DMS53 treated with DMSO at 0.1 percent for 48 hours (cell line): ENCODE measurements around the gene LSM14B.

Source experiments
- DNase-seq: peaks from one replicate; lab custom pipeline; 2025; ENCODE audit not compliant: unreplicated experiment; lab: John Stamatoyannopoulos, UW

Gene LSM14B

GRCh38 chr20:62162765-62163484 lies 40.6 kb downstream of the LSM14B start:
- DNase-seq: no peak

- DNase-seq: no peak
These were observed 41.2 kb downstream of the LSM14B start for GRCh38 chr20:62163485-62163865.

- DNase-seq: no peak
These were observed 41.9 kb downstream of the LSM14B start for GRCh38 chr20:62163986-62164762.

DNA sequence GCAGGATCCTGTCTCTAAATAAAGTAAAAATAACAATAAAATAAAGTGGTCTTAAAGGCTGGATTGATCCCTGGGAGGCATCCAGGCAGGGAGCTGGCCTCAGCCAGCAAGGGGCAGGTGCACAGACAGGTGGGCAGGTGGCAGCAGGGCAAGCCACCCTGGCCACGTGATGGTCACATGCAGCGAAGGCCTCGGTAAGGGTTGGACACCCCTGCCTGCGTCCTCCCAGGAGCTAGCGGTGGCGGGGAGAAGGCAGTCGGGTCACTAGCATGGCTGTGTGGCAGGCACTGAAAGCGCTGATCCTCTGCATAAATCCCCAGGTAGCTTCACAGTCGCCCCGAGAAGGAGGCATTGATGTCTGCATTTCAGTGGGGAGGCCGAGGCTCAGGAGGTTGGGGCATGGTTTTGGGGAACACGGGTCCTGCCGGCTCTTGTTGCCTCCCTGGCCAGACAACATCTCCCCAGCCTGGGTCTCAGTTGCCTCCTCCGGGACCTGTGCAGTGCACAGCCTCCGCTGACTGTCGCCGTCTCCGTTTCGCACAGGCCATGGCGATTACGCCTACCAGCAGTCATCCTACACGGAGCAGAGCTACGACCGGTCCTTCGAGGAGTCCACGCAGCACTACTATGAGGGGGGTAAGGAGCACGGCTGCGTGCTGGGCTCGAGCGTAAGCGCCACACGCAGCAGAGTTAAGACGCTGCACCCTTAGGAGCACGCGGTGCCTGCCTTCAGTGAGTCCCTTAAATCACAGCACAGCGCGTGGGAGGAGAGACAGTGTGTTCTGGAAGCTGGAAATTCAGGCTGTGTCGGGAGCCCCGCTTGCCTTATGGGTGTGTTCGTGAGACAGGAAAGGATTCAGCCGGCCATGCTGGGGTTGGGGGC lies 42.8 kb downstream of the LSM14B start:
- no peak for DNase-seq

- DNase-seq: no peak
These were observed 43.6 kb downstream of the LSM14B start for GRCh38 chr20:62165762-62166399.

DNA sequence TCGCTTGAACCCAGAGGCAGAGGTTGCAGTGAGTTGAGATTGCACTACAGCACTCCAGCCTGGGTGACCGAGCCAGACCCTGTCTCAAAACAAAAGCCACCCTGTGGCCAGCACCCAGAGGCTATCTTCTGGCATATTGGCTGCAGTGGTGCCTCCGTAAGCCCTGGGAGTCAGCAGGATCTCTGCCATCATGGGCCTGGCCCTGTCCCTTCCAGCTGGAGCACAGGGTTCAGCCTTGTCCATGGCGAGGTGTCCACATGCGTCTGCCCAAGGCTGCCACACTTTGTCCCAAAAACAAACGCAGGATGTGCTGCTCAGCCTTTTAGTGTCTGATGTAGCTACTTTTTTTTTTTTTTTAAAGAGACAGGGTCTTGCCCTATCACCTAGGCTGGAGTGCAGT lies 45.2 kb downstream of the LSM14B start:
- DNase-seq: no peak

DNA sequence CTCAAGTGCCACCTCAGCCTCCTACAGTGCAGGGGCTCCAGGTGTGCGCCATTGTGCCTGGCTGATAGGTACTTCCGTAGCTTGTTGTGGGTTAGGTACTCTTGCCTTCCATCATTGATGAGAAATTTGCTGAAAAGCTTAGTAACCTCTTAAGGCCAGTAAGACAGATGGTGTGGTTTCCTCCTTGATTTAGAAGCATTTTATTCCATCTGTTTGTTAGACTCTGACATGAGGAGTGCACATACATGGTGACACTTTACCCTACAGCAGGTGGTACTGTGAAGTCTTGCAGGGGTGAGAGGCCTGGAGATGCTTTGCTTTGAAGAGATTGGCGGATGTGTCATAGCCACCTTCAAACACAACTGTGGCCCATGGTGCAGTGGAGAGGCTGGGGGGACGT lies 45.8 kb downstream of the LSM14B start:
- DNase-seq: no peak

DNA sequence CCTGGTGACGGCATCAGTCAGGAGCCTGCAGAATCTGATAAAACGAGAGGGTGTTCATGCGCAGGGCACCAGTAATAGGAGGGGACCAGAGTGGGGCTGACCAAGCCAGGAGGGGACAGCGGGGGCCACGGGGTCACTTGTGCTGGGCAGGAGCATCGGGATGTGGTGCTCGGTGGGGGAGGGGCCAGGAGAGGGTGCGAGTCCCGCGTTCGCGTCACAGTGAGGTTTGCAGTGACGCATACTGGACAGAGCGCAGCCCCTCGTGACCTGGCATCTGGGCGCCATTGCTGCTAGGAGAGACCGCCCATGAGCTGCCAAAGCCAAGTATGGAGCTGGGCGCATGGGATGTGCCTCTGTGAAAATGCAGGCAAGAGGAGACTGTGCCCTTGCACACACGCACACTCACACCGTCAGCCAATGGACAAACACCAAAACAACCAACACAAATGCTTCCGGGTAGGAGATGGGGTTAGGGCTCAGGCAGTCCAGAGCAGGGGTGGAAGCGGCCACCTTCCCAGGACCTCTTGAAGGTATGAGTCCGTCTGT lies 46.7 kb downstream of the LSM14B start:
- DNase-seq: no peak

DNA sequence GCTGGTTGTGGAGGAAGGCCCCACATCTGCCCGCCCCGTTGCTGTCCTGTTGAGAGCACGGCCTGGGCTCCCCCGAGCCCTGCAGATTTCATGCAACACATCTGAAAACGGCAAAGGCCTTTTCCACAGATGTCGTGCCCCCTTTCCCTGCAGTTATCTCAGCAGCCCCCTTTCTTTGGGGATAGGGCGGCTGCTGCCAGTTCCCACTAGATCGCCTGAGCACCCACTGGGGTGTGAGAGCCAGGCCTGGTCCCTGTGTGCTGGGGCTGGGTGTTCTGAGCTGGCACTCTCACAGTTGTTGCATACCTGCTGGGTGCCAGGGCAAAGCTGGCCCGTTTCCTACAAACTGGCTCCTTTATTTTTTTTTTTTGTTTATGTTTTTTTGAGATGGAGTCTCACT lies 48.3 kb downstream of the LSM14B start:
- DNase-seq: no peak

DNA sequence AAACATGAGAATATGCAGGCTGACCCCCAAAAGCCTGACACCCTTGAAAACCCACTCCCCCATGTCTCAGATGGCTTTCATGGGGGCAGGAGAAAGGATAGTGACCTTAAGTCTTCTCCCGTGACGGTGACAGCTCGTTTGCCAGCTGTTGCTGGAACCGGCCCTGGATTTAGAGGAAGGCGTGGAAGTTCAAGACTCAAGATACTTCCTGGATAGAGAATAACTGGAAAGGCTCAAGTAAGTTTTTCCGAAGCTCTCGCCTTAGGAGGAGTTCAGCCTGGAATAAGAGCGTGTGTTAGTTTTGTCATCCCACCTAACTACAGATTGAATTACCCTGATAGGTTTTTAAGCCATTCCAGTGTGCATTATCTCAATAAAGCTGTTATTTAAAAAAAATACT lies 49.0 kb downstream of the LSM14B start:
- no peak for DNase-seq

DNA sequence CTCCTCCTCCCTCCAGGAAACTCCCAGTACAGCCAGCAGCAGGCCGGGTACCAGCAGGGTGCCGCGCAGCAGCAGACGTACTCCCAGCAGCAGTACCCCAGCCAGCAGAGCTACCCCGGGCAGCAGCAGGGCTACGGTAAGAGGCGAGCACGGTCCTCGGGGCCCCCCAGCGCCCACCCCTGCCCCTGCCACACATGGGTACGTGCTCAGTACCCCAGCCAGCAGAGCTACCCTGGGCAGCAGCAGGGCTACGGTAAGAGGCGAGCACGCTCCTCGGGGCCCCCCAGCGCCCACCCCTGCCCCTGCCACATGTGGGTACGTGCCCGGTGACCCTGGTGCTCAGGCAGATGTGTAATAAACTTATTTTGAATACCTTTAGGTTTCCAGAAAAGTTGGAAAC lies 50.4 kb downstream of the LSM14B start:
- no peak for DNase-seq

- no peak for DNase-seq
These were observed 51.9 kb downstream of the LSM14B start for GRCh38 chr20:62174021-62174804.

- DNase-seq: no peak
These were observed 52.8 kb downstream of the LSM14B start for GRCh38 chr20:62174870-62175624.

GRCh38 chr20:62175711-62176110 lies 53.4 kb downstream of the LSM14B start:
- no peak for DNase-seq

DNA sequence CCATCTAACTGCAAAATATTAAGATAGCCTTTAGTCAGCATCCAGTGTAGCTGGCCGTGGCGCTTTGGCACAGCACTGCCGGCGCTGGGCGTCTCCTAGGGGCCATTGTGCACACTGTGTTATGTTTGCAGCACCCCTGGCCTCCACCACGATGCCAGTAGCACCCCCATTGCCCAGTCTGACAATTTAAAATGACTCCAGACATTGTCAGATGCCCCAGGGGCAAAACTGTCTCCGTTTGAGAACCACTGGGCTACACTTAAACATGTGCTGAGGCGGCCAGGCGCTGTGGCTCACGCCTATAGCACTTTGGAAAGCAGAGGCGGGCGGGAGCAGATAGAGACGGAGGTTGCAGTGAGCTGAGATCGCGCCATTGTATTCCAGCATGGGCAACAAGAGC lies 54.6 kb downstream of the LSM14B start:
- no peak for DNase-seq

GRCh38 chr20:62177307-62177706 lies 55.0 kb downstream of the LSM14B start:
- no peak for DNase-seq

DNA sequence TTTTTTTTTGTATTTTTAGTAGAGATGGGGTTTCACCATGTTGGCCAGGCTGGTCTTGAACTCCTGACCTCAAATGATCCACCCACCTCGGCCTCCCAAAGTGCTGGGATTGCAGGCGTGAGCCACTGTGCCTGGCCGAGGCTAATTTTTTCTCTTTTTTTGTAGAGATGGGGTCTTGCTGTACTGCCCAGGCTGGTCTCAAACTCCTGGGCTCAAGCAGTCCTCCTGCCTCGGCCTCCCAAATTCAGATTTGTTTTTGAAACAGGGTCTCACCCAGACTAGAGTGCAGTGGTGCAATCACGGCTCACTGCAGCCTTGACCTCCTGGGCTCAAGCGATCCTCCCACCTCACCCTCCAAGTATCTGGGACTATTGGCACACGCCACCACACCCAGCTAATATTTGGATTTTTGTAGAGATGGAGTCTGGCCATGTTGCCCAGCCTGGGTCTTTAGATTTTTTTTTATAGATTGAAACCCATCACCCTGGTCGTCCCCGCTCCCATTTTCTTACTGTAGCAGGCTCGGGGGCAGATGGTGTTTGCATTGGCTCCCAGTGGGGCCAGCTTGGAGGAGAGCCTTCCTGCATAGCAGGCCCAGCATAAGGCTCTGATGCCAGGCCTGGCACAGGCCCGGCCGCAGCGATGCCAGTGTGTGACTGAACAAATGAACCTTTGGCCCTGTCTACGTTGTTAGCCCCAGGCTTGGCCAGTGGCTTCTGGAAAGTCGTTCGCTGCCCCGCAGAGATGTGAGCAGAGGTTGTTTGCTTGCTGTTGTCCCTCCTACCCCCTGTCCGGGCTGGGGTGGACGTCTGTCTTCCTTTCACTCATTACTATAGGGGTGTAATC lies 56.3 kb downstream of the LSM14B start:
- DNase-seq: no peak

DNA sequence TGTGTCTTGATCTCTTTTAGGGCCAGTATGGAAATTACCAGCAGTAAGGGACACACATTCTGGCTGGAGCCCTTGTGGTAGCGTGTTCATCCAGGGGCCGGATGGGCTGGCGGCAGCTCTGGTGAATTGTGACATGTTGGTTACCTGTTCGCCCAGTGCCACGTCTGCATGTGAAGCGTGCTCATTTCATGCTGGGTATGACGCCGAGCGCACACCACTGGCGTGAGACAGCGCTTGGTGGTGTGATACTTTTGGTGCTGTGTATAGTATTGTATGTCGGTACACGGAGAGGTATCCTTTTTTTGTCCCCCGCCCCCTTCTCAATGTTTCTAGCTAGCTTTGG lies 56.9 kb downstream of the LSM14B start:
- no peak for DNase-seq

DNA sequence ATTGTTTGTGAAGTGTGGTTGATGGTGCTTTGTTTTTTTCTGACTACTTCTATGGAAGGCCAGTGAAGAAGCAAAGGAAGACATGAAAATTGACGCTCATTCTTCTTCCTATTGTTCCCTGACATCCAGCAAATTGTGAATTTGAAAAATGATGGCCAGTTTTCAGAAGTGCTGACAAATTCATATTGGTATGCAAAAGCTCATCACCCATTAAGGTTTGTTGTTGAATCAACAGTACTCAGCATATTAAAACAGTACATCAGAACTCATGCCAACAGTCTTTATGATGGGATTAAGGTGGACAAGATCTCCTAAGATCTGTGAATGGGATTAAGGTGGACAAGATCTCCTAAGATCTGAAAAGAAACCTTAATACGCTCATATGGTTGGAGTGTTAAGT lies 59.5 kb downstream of the LSM14B start:
- DNase-seq: no peak
